Uterus (tissue), 4 donors: Measurements from ENCODE around the gene CRELD2. TPM values are rescaled to one million over a fixed set of nuclear protein-coding genes. Genes with fewer than 3 reads are reported as not detected.

Experiments used
- DNase-seq, 2 donors: peaks; one replicate each; pipeline ENCODE4 v3.0.0-alpha.2; 2019 to 2020
- H3K27ac ChIP-seq, 2 donors: fragments of 200-600 bp; sonication (generic); 1 replicate in 1 of 2; 2 replicates in 1 of 2; pipeline ENCODE4 v1.5.1; 2016 to 2018
- H3K27me3 ChIP-seq, 2 donors: fragments of 200-600 bp; sonication (generic); one replicate each; pipeline ENCODE4 v1.5.1; 2018 to 2019; ENCODE audit warnings: control low read depth in 1 of 2
- H3K36me3 ChIP-seq, 2 donors: fragments of 200-600 bp; sonication (generic); one replicate each; pipeline ENCODE4 v1.5.1; 2019; ENCODE audit warnings: control low read depth in 1 of 2
- H3K4me1 ChIP-seq, 2 donors: fragments of 200-600 bp; sonication (generic); one replicate each; pipeline ENCODE4 v1.5.1; 2018 to 2019; ENCODE audit warnings: control low read depth in 1 of 2
- H3K4me3 ChIP-seq, 2 donors: fragments of 200-600 bp; sonication (generic); 1 replicate in 1 of 2; 2 replicates in 1 of 2; pipeline ENCODE4 v1.5.1; 2018 to 2019; ENCODE audit warnings: mild to moderate bottlenecking in 1 of 2
- H3K9me3 ChIP-seq, 2 donors: fragments of 200-600 bp; sonication (generic); one replicate each; pipeline ENCODE4 v1.5.1; 2019; ENCODE audit warnings: control low read depth in 1 of 2
- POLR2A ChIP-seq, 2 donors: fragments of 450-650 bp; IDR thresholded peaks; one replicate each; pipeline ENCODE4 v1.6.1; 2016; ENCODE audit warnings: antibody characterized with exemption in 2 of 2, mild to moderate bottlenecking in 1 of 2, moderate library complexity in 1 of 2
- intact Hi-C: fragments of 100-400 bp; cut with DNase I; formaldehyde crosslinking; loops from one replicate; pipeline ENCODE4 v1.15.1; 2023; ENCODE audit warnings: low total_unique reads
- total RNA-seq, 4 donors: library from RNA; depleted of rRNA in 3 of 4; stranded (reverse); fragments of >200 nt in 3 of 4; gene quantifications; one replicate each; pipeline versions ENCODE4 v1.1.0 to v1.2.4, GENCODE V29; 2014 to 2023
- TF ChIP-seq, protein P1 (sequence below), 4 experiments: fragments of 200-600 bp in 2 of 4; fragments of 450-650 bp in 2 of 4; sonication (generic) in 2 of 4; IDR thresholded peaks; one replicate each; pipeline ENCODE4 v1.5.1; 2016 to 2019; ENCODE audit warnings: antibody characterized with exemption in 4 of 4, mild to moderate bottlenecking in 2 of 4, moderate library complexity in 1 of 4
- donor health status: DM: yes; HTN: yes; CAD: no.

CRELD2 gene
- total RNA-seq, 4 donors from 2014 or later: 3.6 to 37.0 (median 14.6) TPM

DNA sequence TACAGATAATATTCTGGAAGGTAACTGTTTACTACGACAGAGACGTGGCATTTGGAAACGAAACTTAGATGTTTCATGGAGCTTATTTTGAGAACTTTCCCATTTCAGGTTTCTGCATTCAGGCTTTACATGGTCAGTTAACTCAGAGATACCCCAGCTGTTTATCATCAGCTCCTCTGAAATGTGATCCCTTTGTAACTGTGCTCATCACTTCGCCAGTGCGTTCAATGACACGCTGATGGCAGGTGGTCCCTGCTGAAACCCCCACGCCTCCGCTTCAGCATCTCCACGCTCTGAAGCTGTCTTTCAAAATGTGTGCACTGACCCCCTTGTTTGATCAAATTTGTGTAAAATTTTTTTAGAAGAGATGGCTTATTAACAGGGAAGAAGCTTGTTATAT is 30.7 kb upstream of the CRELD2 start:
- Histone ChIP-seq H3K4me3 (no peak overlapping the region), H3K27me3 (no peaks in the 10 kb centered on the region), H3K9me3 (no peaks in the 10 kb centered on the region), H3K36me3 (no peaks in the 10 kb centered on the region), H3K27ac (no peak overlapping the region), H3K4me1 (no peaks in the 10 kb centered on the region)
- DNase-seq: no peak
- intact Hi-C loops: no loop called here
- TF ChIP-seq, protein P1, sequence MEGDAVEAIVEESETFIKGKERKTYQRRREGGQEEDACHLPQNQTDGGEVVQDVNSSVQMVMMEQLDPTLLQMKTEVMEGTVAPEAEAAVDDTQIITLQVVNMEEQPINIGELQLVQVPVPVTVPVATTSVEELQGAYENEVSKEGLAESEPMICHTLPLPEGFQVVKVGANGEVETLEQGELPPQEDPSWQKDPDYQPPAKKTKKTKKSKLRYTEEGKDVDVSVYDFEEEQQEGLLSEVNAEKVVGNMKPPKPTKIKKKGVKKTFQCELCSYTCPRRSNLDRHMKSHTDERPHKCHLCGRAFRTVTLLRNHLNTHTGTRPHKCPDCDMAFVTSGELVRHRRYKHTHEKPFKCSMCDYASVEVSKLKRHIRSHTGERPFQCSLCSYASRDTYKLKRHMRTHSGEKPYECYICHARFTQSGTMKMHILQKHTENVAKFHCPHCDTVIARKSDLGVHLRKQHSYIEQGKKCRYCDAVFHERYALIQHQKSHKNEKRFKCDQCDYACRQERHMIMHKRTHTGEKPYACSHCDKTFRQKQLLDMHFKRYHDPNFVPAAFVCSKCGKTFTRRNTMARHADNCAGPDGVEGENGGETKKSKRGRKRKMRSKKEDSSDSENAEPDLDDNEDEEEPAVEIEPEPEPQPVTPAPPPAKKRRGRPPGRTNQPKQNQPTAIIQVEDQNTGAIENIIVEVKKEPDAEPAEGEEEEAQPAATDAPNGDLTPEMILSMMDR (IDR thresholded peaks at IDR 0.05): no peak
- TF ChIP-seq POLR2A (IDR thresholded peaks at IDR 0.05): no peak

DNA sequence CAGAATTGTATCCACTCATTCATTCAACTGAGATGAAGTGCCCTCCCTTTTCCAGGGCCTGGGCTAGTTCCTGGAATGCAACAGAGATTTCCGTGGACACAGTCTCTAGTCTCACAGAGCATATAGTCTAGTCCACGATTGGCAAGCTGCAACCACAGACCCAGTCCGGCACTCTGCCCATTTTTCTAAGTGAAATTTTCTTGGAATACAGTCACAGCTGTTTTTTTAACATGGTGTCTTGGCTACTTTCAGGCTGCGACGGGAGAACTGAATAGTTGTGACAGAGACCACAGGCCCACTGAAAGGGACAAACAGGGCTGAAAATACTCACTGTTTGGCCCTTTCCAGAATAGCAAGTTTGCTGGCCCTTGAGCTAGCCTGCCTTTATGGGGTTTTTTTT is 29.4 kb upstream of the CRELD2 start:
- no peaks in the 10 kb centered on the region for H3K9me3 ChIP-seq
- no peak for DNase-seq
- TF ChIP-seq, protein P1 (IDR thresholded peaks at IDR 0.05): no peak
- TF ChIP-seq POLR2A (IDR thresholded peaks at IDR 0.05): no peak
- H3K27me3 ChIP-seq: no peaks in the 10 kb centered on the region
- intact Hi-C loops: no loop called here
- H3K27ac ChIP-seq: no peak overlapping the region
- no peaks in the 10 kb centered on the region for H3K4me1 ChIP-seq
- no peaks in the 10 kb centered on the region for H3K36me3 ChIP-seq
- H3K4me3 ChIP-seq: no peak overlapping the region

DNA sequence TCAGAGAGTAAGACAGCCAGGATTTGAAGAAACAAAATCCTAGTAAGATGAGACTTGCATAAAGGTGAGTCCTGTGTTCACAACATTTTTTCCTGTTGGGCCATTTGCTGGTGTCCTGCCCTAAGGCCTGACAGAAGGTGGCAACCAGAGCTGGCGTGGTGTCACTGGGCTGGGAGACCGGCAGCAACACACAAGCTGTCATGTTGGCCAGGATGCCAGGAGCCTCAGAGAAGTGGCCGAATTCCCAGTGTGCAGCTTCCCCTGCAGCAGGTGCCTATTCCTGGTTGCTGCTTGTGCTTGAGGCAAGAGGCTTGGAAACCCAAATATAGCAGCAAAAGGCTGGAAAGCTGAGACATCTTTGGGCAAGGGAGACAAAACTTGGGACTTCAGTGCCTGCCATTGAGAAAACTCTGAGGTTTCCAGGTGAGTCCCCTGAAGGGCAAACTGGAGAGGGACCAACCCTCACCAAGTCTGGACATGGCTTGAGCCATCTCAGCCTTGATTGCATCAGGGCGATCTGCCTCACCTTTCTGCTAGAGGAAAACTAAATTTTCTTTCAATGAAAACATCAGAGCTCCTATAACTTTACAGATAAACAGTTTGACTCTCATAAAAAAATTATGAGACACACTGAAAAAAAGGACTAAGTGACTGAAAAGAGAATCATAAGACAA is 26.1 kb upstream of the CRELD2 start:
- intact Hi-C loops: no loop called here
- TF ChIP-seq, protein P1 (IDR thresholded peaks at IDR 0.05): no peak
- TF ChIP-seq POLR2A (IDR thresholded peaks at IDR 0.05): no peak
- Histone ChIP-seq H3K4me1 (no peaks in the 10 kb centered on the region), H3K4me3 (no peak overlapping the region), H3K9me3 (no peaks in the 10 kb centered on the region), H3K27ac (no peak overlapping the region), H3K36me3 (no peaks in the 10 kb centered on the region), H3K27me3 (no peaks in the 10 kb centered on the region)
- no peak for DNase-seq

DNA sequence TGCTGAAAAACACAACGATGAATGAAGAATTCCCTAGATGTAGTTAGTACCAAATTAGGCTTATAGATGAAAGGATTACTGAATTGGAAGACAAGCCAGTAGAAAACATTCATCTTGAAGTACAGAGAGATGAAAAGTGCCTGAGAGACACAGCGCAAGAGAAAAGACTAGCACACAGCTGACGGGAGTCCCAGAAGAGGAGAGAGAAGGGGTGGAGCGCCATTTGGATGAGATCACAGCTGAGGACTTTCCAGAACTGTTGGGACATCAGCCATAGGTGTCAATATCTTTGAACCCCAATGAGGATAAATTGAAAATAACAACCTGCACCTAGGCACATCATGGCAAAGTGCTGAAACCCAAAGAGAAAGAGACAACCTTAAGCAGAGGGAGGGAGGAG is 25.4 kb upstream of the CRELD2 start:
- TF ChIP-seq POLR2A (IDR thresholded peaks at IDR 0.05): no peak
- H3K4me1 ChIP-seq: no peaks in the 10 kb centered on the region
- no peak for DNase-seq
- no peaks in the 10 kb centered on the region for H3K36me3 ChIP-seq
- no peak overlapping the region for H3K4me3 ChIP-seq
- no peaks in the 10 kb centered on the region for H3K27me3 ChIP-seq
- no peak overlapping the region for H3K27ac ChIP-seq
- intact Hi-C loops: no loop called here
- H3K9me3 ChIP-seq: no peaks in the 10 kb centered on the region

DNA sequence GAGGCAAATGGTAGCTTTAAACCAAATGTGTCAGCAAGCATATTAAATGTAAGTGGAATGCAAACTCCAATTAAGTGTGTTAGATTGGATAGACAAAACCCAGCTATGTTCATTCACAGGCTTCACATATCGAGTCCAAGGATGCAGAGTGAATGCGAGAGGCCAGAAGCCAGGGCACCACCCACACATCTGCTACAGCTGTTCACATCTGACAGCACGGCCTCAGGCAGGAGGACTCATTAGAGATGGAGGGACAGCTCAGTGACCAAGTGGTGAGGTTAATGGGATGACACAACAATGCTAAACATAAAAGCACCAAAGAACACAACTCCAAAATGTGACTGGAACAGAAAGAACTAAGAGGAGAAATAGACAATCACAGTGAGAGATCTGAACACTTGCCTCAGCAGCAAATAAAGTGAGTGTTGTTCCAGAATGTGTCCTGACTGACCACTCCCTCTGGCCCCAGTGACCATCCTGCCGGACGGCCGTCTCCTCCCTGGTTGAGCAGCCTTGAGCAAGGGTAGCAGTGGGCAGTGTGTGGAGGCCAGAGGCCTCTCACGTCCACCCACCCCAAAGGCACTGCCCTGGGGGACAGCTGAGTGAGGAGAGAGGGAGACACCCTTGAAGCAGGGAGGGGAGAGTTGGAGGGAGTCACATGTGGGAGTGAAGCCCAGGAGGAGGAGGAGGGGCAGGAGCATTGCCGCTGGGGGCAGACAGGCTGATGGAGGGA is 23.9 kb upstream of the CRELD2 start:
- Histone ChIP-seq H3K27ac (no peak overlapping the region), H3K9me3 (no peaks in the 10 kb centered on the region), H3K27me3 (no peaks in the 10 kb centered on the region), H3K4me1 (no peaks in the 10 kb centered on the region), H3K36me3 (no peaks in the 10 kb centered on the region), H3K4me3 (no peak overlapping the region)
- intact Hi-C loops: no loop called here
- TF ChIP-seq, protein P1 (IDR thresholded peaks at IDR 0.05): no peak
- TF ChIP-seq POLR2A (IDR thresholded peaks at IDR 0.05): no peak
- DNase-seq: no peak
